ENCODE data around the gene HES1.
A peak's percentile ranks its signal among the peaks of the same experiment; 100 is the strongest.
"Not testable (repeated sequence)": the region's sequence is repeated elsewhere in the genome, so short reads cannot be mapped to it uniquely, and the experiment has no call there.

HES1 gene

DNA sequence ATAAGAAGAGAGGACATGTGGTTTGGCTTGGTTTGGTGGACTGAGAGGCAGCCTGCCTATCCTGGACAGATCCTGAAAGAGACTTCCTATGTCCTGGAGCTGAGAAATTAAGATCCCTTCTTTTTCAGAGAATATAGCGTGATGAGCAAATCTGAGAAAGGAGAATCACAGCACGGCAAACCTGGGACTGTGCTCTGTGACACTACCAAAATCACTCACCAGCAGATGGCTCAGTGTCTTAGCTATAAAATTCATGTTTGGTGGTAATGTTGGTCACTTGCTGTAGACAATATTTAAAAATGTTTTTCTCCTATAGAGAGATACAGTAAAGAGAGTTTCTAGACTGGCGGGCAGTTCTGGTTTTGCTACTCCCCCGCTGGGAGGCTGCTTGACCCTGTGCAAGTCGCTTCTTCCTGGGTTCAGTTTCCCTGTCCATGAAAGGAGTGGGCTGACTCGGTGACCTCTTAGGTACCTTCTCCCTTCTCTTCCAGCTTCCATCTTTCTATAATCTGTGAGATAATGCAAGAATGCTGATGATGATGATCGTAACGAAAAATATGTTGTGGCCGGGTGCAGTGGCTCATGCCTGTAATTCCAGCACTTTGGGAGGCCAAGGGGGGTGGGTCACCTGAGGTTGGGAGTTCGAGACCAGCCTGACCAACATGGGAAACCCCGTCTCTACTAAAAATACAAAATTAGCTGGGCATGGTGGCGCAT lies 7.6 kb upstream of the HES1 start:
- DNase-seq = no peak

DNA sequence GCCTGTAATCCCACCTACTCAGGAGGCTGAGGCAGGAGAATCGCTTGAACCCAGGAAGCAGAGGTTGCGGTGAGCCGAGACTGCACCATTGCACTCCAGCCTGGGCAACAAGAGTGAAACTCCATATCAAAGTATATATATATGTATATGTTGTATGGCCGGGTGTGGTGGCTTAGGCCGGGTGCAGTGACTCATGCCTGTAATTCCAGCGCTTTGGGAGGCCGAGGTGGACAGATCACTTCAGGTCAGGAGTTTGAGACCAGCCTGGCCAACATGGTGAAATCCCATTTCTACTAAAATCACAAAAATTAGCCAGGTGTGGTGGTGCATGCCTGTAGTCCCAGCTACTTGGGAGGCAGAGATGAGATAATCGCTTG lies 7.0 kb upstream of the HES1 start:
- DNase-seq = not testable (repeated sequence)

DNA sequence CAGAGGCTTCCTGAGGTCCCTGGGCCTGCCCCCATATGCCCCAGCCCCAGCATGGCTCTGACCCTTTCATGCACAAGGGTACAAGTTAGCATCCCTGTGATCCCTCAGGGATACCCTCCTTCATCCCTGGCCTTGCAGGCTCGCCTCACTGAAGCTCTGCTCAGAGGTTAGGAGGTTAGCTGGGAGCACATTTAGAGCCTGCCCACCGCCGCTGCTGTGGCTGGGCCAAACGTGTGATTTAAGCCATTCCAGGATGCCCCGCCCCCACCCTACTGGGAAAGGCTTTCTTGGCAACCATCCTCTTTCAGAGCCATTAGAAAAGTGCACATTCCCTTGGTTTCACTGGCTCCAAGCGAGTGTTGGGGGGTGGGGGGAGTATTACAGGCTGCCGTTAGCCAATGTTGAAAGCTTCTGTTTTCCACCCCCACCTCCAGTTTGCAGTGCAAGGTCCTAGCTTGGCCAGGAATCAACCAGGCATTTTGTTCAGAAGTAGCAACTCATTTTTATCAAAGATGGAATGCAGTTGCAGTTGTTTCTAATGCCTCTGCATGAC lies 6.3 kb upstream of the HES1 start:
- no peak for DNase-seq

DNA sequence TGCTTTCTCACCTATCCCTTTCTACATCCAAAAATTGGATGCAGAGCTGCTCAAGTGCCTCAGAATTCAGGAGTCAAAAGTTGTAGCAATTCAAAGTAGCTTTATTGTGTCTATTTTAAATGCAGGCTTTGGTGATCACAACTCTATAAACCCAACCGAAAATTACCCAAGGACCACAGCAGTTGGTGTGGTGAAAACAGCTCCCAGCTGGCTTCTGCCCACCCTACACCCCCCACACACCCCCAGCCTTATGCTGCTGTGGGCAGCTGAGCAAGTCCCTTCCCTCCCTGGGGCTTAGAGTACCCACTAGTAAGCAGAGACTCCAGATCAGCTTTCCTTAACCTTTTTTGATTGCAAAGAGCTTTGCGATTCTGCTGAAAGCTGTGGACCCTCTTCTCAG lies 5.8 kb upstream of the HES1 start:
- DNase-seq = no peak

DNA sequence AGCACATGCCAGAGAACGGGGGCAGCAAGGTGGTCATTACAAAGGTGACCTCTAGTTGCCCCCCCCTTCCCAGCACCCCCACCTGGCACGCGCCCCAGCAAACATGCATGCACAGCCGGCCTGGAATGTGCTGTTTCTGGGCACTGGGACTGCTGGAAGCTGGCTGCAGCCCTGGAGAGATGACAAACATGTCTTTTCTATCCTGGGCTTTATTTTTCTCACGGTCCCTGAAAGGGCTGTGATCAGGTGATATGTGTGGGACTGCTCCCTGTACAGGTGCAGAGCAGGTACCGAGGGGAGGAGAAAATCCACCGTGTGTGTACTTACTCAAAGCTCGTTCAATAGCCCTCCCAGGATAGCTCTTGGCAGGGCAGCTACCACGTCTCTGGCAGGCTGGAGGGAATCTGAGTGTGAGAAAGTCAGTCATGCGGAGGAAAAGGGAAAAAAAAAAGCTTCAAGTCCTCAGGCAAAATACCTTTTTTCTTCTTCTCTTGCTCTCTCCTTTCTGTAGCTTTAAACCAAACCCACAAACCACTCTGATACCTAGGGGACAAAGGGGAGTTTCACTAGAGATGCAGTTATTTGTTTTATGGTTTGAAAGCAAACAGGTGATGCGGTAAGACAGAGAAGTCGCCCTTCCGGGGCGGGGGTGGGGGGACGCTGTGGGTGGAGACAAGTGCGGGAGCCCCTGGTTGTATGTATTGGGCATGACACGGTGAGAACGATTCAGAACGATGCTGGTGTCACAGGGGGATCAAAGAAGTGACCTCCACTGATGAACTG lies 5.0 kb upstream of the HES1 start:
- no peak for DNase-seq

DNA sequence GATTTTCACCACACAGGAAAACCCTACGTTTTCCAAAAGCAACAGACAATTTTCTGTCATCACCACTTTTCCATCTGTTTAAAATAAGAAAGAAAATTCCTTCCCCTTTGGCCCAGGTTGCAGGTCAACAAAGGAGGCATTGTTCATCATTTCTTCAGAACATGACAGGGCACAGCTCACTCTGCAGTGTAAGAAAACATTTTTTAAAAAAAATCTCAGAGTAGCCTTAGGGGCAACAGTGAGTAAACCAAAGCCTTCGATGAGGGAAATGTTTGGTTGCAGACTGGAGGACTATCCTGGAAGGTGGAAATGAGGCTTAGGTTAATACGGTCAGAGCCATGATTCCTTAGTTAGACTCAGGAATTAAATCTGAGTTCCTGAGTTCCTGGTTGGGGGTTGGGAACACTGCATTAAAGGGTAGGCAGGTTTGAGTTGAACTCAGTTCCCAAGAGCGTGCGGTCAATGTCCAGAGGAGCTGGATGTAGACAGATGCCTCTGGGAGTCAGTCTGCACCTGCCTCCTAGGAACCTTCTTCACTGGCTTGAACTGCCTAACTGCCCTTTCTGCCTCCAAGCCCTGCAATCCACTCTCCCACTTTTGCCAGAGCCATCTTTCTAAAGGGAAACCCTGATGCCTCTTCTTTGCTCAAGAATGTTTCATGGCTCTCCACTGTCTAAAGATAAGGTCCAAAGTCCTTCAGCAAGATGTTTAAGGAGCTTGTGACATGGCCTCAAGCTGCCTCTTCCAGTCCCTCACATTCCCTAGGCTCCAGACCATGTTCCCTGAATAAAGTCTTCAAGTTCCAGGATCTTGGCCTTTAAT lies 3.3 kb upstream of the HES1 start:
- DNase-seq = no peak

DNA sequence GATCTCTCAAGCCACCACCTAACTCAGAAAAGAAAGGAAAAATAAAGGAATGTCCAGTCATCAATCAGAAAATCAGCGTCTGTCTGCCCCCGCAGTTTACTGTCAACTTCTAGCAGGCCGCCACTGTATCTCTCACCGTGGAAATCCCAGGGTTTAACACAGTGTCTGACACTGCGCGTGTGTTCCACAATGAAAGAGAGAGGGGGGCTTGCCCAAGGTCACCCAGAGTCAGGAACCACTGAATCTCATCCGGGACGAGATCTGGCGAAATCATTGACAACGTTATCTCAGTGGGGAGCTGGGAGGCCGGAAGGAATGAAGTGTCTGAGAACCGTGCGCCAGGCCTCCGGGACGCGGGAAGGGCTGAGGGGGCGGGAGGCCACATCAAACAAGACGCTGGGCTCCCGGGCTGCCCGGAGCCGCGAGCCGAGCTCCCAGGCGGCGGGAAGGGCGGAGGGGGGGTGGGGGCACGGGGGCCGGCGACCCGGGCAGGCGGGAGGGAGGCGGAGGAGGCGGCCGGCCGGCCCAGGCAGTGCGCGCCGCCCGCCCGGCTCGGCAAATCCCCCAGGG lies 2.2 kb upstream of the HES1 start:
- peak; percentile 33 for DNase-seq

DNA sequence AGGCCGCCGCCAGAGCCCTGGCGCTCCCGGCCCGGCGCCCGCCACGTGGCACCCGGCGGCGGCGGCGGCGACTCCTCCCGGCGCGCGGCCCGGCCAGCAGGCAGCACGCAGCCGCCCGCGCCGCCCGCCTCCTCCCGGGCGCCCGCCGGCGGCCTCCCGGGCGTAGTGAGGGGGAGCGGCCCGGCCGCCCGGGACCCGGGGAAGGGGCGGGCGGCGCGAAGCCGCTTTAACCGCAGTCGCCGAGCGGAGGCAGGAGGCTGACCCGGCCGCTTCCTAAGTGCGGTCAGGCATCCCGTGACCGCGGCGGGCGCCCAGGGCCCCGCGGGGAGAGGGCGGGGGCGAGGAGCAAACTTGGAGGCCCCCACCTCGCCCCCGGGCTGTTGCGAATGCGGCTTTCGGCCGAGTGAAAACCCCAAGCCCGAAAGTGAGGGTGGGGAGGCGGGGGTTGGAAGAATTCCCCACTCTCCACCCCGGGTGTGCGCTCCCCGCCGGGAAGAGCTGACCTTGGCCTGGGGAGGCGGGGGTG lies 1.7 kb upstream of the HES1 start:
- DNase-seq = peak; percentile 65

DNA sequence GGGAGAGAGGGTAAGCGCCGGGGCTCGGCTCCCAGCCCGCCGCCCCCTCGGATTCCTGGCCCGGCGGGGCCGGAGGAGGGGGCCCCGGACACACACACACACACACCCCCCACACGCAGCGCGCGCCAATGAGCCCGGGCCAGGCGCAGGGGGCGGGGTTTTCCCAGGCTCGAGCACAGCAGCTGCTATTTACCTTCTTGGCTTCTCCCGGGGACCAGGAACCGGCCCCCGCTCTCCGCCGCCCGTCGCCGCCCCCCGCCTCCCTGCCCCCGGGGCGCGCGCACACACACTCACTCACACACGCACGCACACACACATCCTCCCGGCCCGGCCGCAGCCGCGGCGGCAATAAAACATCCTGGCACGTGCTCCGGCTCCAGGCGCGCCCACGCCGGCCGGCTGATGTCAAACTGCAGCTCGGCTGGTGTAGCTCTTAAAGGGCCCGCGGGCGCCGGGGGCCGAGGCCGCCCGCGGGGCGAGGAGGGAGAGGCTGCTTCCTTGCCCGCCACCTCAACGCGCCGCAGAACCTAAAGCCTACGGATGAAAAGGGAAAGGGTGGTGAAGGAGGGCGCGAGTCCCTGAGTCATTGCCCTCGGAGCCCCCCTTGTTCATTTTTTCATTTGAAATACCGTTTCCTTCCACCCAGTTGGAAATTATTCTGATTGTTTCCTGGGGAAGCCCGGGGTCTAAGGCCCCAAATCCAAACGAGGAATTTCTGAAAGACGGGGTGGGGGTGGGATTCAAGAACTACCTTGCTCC lies 1.0 kb upstream of the HES1 start:
- peak; percentile 82 for DNase-seq

DNA sequence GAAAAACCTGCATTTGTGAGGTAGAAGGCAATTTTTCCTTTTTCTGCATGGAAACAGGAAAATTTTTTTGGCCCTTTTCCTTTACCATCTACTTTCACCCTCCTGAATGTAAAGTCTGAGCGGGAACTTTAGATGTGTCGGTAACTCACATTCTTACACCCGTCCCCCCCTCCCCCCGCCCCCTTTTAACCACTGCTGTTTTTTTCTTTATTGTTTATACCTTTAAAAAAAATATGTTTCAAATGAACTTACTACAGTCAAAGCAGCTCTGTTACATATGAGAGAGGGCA lies 487 bp upstream of the HES1 start:
- no peak for DNase-seq

DNA sequence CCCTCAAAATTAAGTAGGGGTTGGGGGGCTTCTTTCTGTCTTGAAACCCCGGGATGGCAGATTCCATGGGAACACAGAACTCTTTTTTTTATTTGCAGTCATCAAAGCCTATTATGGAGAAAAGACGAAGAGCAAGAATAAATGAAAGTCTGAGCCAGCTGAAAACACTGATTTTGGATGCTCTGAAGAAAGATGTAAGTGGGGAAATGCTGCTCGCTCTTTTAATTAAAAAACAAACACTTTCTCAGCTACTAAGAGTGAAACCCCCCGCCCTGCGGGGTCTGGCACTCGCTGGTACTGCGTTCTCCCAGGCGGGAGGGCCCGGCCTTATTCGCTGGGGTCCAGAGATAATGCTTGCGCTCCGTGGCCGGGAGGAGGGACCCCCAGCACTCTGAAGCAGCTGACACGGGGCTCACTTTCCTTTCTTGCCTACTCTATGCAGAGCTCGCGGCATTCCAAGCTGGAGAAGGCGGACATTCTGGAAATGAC lies 615 bp downstream of the HES1 start:
- no peak for DNase-seq

DNA sequence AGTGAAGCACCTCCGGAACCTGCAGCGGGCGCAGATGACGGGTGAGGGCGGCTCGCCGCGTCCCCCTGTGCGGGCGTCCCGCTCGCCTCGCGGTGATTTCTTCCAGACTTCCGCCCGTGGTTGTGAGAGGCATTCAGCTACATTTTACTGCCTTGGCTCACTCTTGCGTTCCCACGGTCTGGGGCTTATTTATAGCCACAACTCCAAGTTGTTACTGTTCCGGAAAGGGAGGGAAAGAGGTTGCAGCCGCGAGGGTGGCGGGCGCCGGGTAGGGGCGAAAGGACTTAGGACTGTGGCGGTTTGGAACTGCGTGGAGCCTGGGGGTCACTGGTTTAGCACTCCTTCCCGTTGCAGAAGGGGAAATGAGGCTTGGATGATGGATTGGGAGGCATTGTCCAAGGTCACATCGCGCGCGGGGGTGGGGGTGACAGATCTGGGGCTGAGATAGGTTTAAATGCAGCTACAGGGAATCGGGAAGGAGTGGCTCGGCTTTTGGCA lies 1.1 kb downstream of the HES1 start:
- peak; percentile 45 for DNase-seq

DNA sequence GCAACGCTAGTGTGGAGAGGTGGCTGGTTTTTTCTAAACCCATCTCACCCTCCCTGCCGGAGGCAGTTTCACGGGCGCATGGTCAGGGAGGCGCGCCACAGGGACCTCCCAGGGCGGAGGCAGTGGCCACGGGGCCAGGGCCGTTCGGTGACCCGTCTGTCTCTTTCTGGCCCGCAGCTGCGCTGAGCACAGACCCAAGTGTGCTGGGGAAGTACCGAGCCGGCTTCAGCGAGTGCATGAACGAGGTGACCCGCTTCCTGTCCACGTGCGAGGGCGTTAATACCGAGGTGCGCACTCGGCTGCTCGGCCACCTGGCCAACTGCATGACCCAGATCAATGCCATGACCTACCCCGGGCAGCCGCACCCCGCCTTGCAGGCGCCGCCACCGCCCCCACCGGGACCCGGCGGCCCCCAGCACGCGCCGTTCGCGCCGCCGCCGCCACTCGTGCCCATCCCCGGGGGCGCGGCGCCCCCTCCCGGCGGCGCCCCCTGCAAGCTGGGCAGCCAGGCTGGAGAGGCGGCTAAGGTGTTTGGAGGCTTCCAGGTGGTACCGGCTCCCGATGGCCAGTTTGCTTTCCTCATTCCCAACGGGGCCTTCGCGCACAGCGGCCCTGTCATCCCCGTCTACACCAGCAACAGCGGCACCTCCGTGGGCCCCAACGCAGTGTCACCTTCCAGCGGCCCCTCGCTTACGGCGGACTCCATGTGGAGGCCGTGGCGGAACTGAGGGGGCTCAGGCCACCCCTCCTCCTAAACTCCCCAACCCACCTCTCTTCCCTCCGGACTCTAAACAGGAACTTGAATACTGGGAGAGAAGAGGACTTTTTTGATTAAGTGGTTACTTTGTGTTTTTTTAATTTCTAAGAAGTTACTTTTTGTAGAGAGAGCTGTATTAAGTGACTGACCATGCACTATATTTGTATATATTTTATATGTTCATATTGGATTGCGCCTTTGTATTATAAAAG lies 1.8 kb downstream of the HES1 start:
- peak; percentile 56 for DNase-seq

DNA sequence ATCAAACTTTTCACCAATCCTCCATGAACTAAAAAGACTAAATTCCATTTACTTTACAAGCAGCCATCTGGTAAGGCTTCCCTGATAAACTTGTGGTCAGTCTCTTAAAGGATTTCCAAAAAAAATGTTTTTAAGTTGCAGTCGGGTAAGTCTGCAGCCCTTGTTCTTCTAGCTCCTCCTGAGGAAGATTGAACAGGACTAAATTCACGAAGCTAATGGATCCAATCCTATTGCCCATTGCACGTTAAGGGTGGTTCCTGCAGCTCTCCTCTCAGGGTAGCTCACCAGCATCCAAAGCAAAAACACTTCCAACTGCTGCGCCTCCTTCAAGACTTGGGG lies 2.8 kb downstream of the HES1 start:
- no peak for DNase-seq

DNA sequence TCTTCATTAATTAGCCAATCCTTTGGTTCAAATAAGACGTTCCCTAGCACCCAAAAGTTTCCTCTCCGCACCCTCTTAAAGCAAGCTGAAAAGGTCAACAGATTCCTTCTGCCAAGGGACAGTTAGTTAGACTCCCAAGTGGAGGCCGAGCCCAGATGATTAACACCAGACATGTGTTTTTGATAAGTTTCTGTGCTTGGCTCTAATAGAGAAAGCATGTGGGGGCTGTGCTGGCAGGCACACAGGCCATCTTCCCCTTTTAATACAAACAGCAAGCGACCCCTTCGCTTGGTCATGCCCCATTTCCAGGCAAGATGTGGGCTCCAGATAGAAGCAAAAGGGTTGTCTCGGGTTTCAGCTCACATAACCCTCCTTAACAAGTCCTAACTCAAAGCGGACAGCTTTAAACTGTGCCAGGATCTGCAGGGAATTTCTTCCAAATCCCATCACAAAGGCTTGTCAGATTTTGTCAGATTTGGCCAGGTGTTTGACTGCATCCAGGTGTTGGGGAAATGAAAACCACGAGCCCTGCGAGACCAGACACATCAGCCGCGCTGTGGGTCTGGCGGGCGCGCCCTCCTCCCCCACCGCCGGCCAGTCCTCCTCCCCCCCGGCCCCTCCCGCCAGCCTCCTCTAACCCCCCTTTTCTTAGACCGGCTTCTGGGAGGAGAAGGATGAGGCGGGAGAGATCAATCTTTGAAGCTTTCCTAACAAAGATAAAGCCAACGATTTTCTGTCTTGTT lies 3.3 kb downstream of the HES1 start:
- DNase-seq = no peak

DNA sequence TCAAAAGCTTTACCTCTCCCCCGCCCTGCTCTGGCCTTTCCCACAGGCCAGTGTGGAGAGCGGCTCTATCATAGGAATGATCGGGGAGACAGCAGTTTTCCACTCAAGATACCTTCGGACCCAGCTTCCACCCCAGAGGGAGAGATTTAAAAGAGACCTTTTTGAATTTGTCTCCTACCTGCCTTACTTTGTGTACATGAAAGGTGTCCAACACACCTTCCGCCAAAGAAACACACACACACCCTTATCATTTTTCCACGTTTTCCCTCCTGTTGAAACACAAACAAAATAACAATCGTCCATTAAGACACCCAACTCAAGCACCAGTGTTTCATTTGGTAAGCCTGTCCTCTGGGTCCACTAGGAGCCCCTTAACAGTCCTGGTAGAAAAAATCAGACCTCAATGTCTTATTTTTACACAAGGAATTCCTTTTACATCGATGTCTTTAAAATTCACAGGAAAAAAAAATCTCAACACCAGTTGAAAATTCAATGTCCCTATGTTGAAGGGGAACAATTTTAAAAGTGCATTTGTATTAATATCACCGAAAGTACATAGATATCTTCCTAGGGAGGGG lies 4.0 kb downstream of the HES1 start:
- no peak for DNase-seq

DNA sequence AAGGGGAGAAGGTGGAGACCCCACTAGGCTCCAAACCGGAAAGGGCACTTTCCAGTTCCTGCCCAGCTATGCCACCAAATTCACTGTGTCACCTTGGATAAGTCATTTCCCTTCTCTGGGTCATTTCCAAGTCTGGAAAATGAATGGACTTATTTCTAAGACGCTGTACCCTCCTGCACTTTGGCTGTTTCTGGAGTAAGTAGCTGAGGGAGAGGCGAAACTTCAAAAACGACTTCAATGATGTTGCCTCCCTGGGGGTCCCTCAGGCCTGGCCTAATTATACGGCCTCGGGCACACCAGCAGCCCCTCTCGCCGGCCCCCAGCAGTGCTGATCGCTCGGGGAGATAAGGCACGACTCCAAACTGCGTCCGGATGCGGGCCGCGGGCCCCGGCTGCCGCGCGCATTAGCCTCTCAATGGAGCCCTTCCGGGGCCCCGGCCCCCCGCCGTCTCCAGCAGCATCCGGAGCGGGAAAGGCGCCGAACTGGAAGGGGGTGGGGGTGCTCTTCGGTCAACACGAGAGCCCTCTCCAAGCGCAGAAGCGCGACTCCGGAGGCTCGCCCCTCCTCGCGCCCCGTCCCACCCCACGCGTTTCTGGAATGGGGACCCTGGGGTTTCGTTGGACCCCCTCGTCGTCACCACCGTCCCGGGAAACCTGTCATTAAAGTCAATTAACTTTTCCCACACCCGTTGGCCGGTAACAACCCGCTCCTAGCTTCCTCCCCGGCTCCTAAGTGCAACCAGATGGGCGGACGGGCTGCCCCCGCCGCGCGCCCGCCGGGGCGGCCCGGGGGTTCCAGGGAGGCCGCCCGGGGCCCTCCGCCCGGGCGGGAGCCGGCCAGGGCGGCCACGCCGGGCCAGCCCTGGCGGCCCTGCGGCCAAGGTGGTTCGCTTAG lies 4.8 kb downstream of the HES1 start:
- peak; percentile 43 for DNase-seq

DNA sequence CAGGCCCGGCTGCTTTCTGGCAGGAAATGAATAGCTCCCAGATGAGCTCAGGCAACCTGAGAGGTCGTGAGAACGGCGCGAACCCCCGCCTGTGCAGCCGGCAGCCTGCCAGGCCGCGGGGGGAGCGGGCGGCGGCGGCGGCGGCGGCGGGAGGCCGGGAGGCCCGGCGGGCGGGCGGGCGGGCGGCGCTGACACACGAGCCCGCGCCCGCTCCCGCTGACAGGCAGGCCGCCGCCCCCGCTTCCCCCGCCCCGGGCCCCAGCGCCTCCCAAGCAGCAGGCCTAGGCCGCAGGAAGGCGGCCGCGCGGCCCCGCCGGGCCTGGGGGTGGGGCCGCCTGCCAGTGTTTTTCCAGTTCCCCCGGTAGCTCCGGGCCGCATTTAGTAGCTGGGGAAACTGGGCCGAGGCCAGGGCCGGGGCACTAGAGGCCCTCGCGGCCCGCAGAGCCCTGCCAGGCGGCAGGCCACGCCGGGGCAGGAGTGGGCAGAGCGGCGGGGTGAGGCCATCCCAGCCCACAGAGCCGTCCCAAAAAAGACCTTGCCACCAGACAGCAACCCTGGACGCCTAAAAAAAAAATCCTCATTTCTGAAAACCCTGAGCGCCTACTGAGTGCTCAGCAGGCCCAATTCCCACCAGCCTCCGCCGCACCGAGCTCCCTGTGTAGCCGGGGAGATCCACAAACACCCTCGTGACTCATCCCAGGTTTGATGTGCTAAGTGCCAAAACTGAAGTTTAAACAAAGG lies 5.6 kb downstream of the HES1 start:
- peak; percentile 76 for DNase-seq

Measured in stimulated activated CD8-positive, alpha-beta memory T cell treated with anti-CD3 and anti-CD28 coated beads, Interleukin-4, amount 100 ng/mL, for 48 hours (primary cell).